MM.1S (cell line): ENCODE results near the gene SORCS2.

Experiments
- EZH2 ChIP-seq: fragments of 300-600 bp; sonication (generic); optimal IDR thresholded peaks from 2 replicates; pipeline ENCODE3; 2017; ENCODE audit warnings: low read depth, mild to moderate bottlenecking, antibody characterized with exemption, low read length, mixed read lengths
- TF ChIP-seq, protein P1 (sequence below): fragments of 300-600 bp; sonication (generic); IDR thresholded peaks from 2 replicates; pipeline ENCODE4 v1.5.1; 2016; ENCODE audit warnings: antibody characterized with exemption, low read length, mixed read lengths

DNA sequence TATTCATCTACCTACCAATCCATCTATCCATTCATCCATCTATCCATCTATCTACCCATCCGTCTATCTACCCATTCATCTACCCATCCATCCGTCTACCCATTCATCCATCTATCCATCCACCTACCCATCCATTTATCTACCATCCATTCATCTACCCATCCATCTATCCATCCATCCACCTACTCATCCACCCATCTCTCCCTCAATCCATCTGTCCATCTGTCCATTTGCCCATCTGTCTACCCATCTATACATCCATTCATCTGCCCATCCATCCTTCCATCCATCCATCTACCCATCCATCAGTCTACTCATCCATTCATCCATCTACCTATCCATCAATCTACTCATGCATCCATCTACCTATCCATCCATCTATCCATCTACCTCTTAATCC lies 369.2 kb downstream of the SORCS2 start:
- TF ChIP-seq, protein P1, sequence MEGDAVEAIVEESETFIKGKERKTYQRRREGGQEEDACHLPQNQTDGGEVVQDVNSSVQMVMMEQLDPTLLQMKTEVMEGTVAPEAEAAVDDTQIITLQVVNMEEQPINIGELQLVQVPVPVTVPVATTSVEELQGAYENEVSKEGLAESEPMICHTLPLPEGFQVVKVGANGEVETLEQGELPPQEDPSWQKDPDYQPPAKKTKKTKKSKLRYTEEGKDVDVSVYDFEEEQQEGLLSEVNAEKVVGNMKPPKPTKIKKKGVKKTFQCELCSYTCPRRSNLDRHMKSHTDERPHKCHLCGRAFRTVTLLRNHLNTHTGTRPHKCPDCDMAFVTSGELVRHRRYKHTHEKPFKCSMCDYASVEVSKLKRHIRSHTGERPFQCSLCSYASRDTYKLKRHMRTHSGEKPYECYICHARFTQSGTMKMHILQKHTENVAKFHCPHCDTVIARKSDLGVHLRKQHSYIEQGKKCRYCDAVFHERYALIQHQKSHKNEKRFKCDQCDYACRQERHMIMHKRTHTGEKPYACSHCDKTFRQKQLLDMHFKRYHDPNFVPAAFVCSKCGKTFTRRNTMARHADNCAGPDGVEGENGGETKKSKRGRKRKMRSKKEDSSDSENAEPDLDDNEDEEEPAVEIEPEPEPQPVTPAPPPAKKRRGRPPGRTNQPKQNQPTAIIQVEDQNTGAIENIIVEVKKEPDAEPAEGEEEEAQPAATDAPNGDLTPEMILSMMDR, result no peak
- no peak for TF ChIP-seq EZH2
